Amniotic stem cell (primary cell): ENCODE data around the gene NUMB.
"Not testable (repeated sequence)": the region's sequence is repeated elsewhere in the genome, so short reads cannot be mapped to it uniquely, and the experiment has no call there.

ENCODE experiments used
- DNase-seq: peaks from one replicate; lab custom pipeline; 2025; lab: John Stamatoyannopoulos, UW

Gene NUMB

DNA sequence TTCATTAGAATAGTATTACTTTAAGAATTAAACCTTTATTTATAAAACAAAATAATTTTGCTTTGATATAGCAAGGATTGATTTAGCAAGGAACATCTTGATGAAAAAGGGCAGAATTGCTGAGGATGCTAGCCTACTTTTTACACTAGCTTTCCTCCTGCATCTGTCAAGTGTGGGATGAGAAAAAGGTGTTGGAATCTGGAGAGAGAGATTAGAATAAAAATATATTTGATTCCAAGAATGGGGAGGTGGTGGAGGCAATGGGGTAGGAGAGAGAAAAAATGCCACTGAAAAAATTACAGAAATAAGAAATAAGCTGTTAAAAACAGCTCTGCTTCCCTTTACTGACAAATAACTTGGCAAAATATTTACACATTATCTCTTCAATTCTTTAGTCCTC, 98.9 kb downstream of the NUMB start:
- DNase-seq: no peak

DNA sequence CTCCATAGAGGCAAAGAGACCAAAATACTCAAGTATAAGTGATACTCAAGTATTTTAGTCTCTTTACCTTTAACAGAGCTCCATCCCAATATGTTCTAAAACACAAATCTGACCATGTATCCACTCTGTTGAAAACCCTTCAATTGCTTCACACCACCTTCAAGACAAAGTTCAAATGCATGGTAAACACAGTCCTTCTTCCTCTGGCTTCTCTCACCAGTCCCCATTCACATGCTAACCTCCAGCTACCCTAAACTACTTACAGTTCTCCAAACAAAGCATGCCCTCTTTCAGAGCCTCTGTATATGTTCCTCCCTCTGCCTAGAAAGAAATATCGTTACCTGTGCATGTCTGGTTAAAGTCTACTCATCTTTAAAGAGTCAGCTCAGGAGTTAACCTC, 100.2 kb downstream of the NUMB start:
- DNase-seq: no peak

DNA sequence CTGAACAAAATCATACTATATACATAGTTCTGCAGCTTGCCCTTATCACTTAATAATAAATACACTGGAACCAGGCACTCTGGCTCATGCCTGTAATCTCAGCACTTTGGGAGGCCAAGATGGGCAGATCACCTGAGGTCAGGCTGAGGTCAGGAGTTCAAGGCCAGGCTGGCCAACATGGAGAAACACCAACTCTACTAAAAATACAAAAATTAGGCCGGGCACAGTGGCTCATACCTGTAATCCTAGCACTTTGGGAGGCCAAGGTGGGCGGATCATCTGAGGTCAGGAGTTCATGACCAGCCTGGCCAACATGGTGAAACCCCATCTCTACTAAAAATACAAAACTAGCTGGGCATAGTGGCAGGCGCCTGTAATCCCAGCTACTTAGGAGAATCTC, 109.3 kb downstream of the NUMB start:
- DNase-seq: not testable (repeated sequence)

DNA sequence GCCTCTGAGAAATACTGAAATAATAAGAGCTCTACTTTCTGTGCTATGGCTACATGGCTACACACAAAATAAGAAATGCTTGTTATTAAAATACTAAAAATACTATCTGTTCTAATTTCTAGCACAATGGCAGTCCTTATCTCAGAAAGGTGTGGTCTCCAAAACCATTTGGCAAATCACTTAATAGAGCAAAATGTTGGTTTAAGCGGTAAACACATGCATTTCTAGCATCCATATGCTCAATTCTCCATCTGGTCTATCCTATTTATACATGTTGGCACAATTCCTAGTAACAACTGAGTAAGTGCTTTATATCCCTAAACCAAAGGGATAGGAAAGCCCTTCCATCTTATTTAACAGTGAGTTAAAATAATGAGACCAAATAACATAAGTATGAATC, 114.0 kb downstream of the NUMB start:
- DNase-seq: no peak

DNA sequence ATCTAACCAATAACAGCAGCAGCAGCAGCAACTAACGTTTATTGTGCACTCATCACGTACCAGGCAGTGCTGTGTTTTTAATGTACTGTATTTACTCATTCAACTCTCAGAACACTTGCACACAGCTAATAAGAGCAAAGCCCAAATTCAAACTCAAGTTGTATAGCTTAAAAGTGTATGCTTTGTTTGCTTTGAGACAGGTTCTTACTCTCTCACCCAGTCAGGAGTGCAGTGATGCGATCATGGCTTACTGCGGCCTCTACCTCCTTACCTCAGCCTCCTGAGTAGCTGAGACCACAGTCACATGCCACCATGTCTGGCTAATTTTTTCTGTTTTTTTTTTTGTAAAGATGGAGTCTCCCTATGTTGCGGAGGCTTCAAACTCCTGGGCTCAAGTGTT, 115.7 kb downstream of the NUMB start:
- DNase-seq: no peak

DNA sequence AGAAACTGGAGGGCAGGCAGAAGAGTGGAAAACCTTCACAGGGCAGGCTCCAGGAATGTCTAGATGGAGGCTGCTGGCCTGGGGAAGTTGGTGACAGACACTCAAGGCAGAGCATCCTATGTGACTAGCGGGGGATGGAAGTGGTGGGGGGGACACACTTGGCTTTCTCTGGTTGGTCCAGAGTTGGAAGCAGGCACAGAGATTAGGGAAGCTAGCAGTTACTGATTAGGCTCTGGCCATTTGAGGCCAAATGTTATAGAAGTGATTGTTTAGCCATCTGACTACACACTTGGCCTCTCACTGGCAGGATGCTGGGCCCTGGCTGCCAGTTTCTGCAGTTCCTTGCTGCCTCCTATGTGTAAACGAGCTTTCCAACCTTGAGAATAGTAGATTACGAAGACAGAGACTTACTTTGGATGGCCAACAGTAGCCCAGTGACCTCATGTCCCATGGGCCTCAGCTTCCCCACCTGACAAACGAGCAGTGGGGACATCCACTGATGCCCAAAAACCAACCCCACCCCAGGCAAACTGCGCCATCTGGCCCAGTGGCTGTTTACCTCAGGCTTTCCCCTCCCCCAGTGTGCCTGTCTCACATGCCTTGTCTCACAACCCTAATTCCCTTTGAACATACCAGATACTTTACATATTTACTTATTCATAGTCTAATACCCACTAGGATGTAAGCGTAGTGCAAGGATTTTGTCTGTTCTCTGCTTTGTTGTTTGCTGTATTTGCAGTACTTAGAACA, 118.3 kb downstream of the NUMB start:
- no peak for DNase-seq

DNA sequence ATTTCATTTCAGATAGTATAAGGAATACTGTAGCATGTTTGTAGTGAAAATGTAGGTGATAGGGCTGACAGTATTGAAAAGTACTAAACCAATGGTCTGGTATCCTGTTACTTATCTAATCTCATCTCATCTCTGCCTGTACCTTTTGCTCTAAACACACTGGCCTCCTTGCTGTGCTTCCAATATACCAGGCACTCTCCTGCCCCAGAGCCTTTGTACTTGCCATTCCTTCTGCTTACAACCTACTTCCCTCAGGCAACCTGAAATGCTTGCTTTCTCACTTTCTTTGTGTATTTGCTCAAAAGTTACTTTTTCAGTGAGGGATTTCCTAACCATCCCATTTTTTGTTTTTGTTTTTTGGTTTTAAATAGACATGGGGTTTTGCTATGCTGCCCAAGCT, 119.1 kb downstream of the NUMB start:
- no peak for DNase-seq

DNA sequence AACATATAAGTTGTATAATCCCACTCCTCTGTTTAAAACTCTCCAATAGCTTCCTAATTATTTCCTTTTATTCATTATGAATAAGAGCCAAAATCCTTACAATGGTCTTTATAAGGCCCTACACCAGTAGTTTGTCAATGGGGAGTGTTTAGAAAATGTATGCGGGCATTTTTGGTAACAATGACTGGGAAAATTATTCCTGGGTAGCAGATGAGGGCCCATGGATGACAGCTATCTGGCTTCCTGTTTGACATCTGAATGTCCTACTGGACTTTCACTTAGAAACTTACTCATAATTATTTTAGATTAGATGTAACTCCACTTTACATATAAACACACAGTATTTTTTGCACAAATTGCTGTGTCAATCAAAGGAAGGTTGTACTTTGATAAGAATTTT, 119.8 kb downstream of the NUMB start:
- no peak for DNase-seq

DNA sequence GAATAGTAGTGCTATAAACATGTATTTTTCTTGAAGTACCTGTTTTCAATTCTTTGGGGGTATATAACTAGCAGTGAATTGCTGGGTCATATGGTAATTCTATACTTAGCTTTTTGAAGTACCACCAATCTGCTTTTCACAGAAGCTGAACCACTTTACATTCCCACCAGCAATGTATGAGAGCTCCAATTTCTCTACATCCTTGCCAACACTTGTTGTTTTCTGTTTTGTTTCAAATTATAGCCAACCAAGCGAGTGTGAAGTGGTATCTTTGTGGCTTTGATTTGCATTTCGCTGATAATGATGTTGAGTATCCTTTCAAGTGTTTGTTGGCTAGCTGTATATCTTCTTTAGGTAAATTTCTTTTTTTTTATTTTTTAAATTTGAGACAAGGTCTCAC, 125.3 kb downstream of the NUMB start:
- no peak for DNase-seq

DNA sequence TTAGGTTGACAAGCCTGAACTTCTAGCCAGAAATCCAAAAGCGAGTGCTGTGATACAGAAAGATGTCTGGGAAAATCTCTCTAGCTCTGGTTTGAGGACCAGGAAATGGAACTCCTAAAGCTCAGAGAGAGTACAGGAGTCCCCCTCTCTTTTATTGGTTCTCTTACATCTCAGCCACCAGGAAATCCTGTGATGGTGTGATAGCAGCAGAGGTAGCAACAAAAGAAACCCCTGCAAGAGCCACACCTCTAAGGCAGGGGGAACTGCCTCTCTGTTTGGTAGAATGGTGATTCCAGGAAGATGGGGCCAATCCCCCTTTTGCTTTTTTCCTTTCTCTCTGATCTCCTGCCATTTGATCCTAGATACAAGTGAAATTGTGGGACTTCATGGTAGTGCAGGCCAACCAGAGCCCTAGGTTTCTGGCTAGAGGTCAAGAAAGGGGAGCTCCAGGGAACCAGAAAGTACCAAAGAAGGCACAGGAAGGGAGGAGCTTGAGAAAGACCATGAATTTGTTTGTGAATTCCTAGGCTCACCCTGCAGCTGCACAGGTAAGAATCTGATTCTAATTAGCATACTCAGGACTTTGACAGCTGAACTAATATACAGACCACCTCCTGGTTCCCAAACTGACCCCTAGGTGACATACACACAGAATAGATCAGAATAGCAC, 132.6 kb downstream of the NUMB start:
- no peak for DNase-seq

DNA sequence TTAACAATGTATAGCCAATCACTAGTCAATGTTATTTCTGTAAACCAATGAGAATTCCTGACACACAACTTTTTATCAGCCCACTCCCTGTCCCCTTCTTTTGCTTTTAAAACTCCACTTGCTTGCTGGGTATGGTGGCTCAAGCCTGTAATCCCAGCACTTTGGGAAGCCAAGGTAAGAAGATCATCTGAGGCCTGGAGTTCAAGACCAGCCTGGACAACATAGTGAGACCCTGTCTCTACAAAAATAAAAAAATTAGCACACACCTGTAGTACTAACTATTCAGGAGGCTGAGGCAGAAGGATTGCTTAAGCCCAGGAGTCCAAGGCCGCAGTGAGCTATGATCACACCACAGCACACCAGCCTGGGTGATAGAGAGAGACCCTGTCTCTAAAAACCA, 133.3 kb downstream of the NUMB start:
- no peak for DNase-seq

DNA sequence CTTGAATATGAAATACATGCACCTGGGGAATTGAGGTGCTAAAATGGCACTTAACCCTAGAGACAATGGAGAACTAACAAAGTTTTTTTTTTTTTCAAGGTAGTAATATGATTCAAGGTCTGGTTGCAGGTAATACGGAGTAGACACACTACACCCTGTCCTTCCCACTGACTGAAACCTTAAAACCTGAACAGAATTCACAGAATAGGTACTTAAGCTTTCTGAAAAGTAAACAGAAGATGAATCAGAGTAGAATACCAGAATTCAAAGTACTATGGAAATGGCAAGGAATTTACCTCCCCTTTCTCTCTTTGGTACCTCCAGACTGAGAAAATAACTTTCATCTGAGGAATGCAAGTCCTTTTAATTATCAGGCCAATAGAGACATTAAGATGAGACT, 133.8 kb downstream of the NUMB start:
- no peak for DNase-seq

DNA sequence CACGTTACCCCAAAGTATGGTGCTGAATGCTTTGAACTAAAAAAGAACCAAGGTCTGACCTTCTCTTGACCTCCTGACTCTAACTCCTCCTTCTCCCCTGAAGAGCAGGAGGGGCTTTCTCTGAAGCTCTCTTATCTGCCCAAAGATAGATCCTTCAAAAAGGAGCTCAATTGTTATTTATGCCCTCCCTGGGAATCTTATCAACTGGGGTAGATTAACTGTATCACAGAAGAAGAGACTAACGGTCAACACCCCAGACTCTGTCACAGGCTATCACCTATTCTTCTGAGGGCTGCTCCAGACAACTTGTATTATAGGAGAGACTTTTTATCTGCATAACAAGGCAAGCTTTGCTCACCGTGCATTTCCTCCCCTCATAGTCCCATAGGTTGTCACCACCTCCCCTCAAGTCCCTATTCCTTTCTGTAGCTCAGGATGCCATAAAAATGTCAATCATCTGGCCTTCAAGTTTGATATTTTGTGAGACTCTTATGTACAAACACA, 134.4 kb downstream of the NUMB start:
- no peak for DNase-seq

DNA sequence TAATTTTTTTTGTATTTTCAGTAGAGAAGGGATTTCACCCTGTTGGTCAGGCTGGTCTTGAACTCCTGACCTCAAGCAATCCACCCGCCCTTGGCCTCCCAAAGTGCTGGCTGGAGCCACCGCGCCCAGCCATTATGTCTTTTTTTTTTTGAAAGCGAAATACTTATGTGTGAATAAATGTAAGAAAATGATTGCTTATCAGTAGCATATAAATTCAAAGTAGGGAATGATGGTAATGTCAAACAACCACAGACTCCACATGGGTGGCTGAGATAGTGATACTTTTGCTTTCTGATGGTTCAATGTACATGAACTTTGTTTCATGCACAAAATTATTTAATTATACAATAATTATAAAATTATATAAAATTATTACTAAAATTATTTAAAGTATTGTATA, 145.2 kb downstream of the NUMB start:
- DNase-seq: no peak

DNA sequence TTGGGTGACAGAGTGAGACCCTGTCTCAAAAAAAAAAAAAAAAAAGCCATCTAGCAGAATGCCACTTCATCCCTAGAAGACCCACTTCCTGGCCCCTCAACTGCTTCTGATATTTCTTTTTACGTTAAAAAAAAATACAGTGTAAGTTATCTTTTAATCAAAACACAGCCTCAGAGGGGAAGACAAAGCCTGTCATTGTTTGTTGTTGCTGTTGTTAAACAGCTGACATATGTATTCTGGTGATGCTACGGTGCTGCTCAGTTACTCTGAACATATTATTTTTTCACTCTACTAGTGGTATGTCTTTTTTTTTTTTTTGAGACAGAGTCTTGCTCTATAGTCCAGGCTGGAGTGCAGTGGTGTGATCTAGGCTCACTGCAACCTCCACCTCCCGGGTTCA, 145.7 kb downstream of the NUMB start:
- no peak for DNase-seq

DNA sequence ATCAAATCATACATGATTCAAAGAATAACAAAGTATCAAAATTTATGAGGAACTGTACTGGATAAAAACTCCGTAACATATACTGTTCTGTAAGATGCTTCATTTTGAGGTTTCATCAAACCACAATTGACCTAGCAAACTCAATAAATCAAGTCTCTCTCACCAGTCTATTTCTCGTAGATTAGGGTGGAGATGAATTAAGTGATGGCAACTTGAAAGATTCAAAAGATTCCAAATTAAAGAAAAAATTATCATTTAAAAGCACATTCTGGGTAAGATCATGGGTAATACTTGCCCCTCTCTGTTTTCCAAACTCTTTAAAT, 146.7 kb downstream of the NUMB start:
- DNase-seq: no peak

DNA sequence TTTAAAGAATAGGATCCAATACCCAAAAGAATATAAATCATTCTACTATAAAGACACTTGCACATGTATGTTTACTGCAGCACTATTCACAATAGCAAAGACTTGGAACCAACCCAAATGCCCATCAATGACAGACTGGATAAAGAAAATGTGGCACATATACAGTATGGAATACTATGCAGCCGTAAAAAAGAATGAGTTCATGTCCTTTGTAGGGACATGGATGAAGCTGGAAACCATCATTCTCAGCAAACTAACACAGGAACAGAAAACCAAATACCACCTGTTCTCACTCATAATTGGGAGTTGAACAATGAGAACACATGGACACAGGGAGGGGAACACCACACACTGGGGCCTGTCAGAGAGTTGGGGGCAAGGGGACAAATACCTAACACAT, 149.1 kb downstream of the NUMB start:
- DNase-seq: not testable (repeated sequence)

DNA sequence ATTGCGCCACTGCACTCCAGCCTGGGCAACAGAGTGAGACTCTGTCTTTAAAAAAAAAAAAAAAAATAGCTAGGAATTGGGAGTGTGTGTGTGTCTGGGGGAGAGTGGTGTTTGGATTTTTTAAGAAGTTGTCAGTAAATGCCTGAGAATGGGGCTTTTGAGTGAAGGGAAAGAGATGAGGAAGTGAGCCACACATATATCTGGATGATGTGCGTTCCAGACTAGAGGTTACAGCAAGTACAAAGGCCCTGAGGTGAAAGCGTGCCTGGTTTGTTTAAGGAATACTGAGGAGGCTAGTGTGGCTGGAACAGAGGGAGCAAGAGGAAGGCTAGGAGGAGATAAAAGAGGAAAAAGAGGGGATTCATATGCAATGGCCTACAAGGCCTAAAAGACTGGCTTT, 151.1 kb downstream of the NUMB start:
- DNase-seq: no peak

DNA sequence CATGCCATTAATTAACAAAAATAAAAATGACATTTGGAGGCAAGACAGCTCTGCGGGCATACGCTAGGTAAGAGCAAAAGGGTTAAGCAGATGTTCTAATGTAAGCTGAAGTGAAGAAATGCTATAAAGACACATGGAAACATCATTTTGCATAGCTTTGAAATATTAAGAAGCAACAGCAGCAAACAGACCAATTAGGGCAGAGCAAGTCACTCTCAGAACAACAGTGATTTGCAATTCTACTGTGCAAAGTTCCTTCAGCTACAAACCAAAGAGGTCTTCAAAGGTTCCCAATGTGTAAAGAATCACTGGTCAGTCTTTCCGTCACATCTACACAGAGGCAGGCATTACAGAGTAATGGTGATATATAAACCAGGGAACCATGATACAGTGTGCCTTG, 152.8 kb downstream of the NUMB start:
- DNase-seq: no peak

DNA sequence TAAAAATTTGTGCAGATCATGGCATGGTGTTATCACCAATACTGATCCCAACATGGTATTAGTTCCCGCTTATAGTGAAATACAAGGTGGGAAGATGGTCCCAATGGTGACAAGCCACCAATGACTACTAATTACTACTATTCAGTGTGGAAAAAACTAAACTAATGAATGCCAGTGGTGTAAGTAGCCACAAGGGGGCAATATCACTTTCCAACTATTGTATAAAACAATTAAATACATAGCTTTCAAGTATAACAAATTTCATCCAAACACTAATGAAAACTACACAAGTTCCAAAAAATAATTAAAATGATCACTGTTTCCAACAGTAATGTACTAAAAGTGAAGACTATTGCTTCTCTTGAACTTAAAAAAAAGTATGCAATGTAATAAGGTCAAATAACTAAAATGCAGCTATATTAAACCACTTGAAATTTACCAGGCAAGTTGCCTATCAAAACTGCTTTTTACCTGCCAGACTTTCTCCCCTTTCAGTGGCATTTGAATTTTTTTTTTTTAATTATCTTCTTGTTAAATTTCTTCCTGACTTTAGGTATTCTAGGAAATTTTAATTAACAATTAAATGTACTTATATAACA, 163.0 kb downstream of the NUMB start:
- no peak for DNase-seq

DNA sequence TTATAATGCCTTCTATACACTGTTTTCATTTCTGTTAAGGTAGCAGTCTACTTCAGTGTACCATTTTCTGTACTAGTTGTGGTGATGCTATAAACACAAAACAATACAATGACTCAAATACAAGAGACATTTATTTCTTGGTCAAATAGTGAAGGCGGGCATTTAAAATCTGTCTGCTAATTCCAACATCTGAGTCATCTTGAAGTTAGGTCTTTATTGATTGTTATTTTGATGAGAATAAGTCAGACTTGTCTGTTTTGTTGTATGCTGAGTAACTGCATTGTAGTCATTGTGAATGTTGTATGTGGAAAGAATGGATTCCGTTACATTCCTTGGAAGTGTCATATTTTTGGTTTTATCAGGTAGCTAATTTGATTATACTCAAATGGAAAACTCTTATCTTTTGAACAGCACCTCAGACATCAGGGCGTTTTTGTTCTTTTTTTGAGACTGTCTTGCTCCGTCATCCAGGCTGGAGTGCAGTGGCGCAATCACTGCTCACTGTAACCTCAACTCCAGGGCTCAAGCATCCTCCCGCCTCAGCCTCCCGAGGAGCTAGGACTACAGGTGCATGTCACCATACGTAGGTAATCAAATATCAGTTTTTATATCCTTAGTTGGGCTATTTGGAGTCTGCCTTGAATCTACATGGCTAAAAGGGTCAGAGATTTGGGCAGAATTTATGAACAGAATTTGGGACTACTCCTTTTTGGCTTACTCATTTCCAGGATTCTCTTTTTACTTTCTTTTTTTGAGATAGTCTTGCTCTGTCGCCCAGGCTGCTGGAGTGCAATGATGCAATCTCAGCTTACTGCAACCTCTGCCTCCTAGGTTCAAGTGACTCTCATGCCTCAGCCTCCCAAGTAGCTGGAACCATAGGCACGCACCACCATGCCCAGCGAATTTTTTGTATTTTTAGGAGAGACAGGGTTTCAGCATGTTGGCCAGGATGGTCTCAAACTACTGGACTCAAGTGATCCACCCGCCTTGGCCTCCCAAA, 164.3 kb downstream of the NUMB start:
- no peak for DNase-seq

DNA sequence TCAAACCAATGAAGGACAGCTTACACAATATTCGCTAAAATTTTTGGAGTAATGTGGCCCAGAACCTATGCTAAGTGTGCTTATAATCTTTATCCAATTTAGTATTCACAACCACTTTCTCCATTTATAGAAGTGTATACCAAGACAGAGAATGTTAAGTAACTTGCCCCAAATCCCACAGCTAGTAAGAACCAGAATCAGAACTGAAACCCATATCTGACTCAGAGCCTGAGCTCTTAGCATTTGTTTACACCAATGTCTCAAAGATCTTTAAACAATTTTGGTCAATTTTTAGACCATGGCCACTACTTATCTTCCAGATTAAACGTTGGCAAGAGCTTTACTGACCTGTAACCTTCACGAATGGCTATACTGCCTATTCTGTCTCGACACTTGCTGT, 168.1 kb downstream of the NUMB start:
- DNase-seq: no peak
